ENCODE measurements around the gene FXYD3. TPM values are rescaled to one million over a fixed set of nuclear protein-coding genes. Genes with fewer than 3 reads are reported as not detected.
A peak's percentile ranks its signal among the peaks of the same experiment; 100 is the strongest.

Gene FXYD3
- total RNA-seq, 1 experiment from 2014 or later = not detected

- DNase-seq (ENCODE audit: low read depth) = no peak
Observed at GRCh38 chr19:35157431-35157830, 41.8 kb downstream of the FXYD3 start.

GRCh38 chr19:35159606-35160005 lies 44.0 kb downstream of the FXYD3 start:
- DNase-seq (ENCODE audit: low read depth) = no peak

GRCh38 chr19:35160629-35161433 lies 45.2 kb downstream of the FXYD3 start:
- no peak for DNase-seq (ENCODE audit: low read depth)

GRCh38 chr19:35161434-35161743 lies 45.8 kb downstream of the FXYD3 start:
- DNase-seq (ENCODE audit: low read depth) = no peak

- DNase-seq (ENCODE audit: low read depth) = peak; percentile 86
Observed at GRCh38 chr19:35162471-35163326, 47.1 kb downstream of the FXYD3 start.

- peak; percentile 97 for DNase-seq (ENCODE audit: low read depth)
Observed at GRCh38 chr19:35164418-35164817, 48.8 kb downstream of the FXYD3 start.

- DNase-seq (ENCODE audit: low read depth) = no peak
Observed at GRCh38 chr19:35165200-35166058, 49.8 kb downstream of the FXYD3 start.

GRCh38 chr19:35166100-35167063 lies 50.8 kb downstream of the FXYD3 start:
- no peak for DNase-seq (ENCODE audit: low read depth)

GRCh38 chr19:35167251-35168119 lies 51.9 kb downstream of the FXYD3 start:
- no peak for DNase-seq (ENCODE audit: low read depth)

GRCh38 chr19:35168196-35168595 lies 52.6 kb downstream of the FXYD3 start:
- peak; percentile 40 for DNase-seq (ENCODE audit: low read depth)

GRCh38 chr19:35169221-35169995 lies 53.8 kb downstream of the FXYD3 start:
- DNase-seq (ENCODE audit: low read depth) = no peak

GRCh38 chr19:35170359-35171061 lies 54.9 kb downstream of the FXYD3 start:
- DNase-seq (ENCODE audit: low read depth) = no peak

GRCh38 chr19:35171730-35172129 lies 56.1 kb downstream of the FXYD3 start:
- no peak for DNase-seq (ENCODE audit: low read depth)

Small RNAs within 50 kb of the gene (small RNA-seq; reads per million reads assigned to genes)
- gene AC020907.2 = not detected

Other genes with a start within 250 kb of the FXYD3 start
- 3.1 and 3.2 TPM in 2 replicates for gene ZNF30, start 188.9 kb upstream of the FXYD3 start, total RNA-seq (2014; rRNA removed; shearing (Covaris generic))
- gene ZNF792, start 151.6 kb upstream of the FXYD3 start, total RNA-seq (2014; rRNA removed; shearing (Covaris generic)) = 1.2 and 1.8 TPM in 2 replicates
- 35.1 and 63.9 TPM in 2 replicates for gene GRAMD1A, start 115.5 kb upstream of the FXYD3 start, total RNA-seq (2014; rRNA removed; shearing (Covaris generic))
- 9.3 and 13.5 TPM in 2 replicates for gene SCN1B, start 85.4 kb upstream of the FXYD3 start, total RNA-seq (2014; rRNA removed; shearing (Covaris generic))
- not detected in 2 replicates for gene HPN, start 74.1 kb upstream of the FXYD3 start, total RNA-seq (2014; rRNA removed; shearing (Covaris generic))
- not detected in 2 replicates for gene LGI4, start 19.2 kb downstream of the FXYD3 start, total RNA-seq (2014; rRNA removed; shearing (Covaris generic))
- not detected in 2 replicates for gene FXYD1, start 23.0 kb downstream of the FXYD3 start, total RNA-seq (2014; rRNA removed; shearing (Covaris generic))
- 0.66 and 1.7 TPM in 2 replicates for gene FXYD7, start 27.4 kb downstream of the FXYD3 start, total RNA-seq (2014; rRNA removed; shearing (Covaris generic))
- 255 and 385 TPM in 2 replicates for gene FXYD5, start 38.9 kb downstream of the FXYD3 start, total RNA-seq (2014; rRNA removed; shearing (Covaris generic))
- not detected in 2 replicates for gene FAM187B, start 112.9 kb downstream of the FXYD3 start, total RNA-seq (2014; rRNA removed; shearing (Covaris generic))
- gene LSR, start 133.2 kb downstream of the FXYD3 start, total RNA-seq (2014; rRNA removed; shearing (Covaris generic)) = 0.23 and 1.3 TPM in 2 replicates
- 106 and 129 TPM in 2 replicates for gene USF2, start 153.1 kb downstream of the FXYD3 start, total RNA-seq (2014; rRNA removed; shearing (Covaris generic))
- gene HAMP, start 166.7 kb downstream of the FXYD3 start, total RNA-seq (2014; rRNA removed; shearing (Covaris generic)) = not detected in 2 replicates
- not detected in 2 replicates for gene MAG, start 176.3 kb downstream of the FXYD3 start, total RNA-seq (2014; rRNA removed; shearing (Covaris generic))
- 23.2 and 27.6 TPM in 2 replicates for gene CD22, start 213.4 kb downstream of the FXYD3 start, total RNA-seq (2014; rRNA removed; shearing (Covaris generic))
- 0.06 TPM in 1 of 2 replicates, not detected in the other for gene FFAR1, start 232.1 kb downstream of the FXYD3 start, total RNA-seq (2014; rRNA removed; shearing (Covaris generic))
- gene FFAR3, start 242.6 kb downstream of the FXYD3 start, total RNA-seq (2014; rRNA removed; shearing (Covaris generic)) = 0.11 TPM in 1 of 2 replicates, not detected in the other